IPS DF 6.9 (cell line): ENCODE measurements around the gene KIAA0232.

Experiments used
- DNase-seq: peaks from one replicate; pipeline ENCODE4 v3.0.0-alpha.2; 2013; ENCODE audit warnings: low read depth, low spot score
- H3K27ac ChIP-seq: one replicate; pipeline ENCODE4 v1.5.1; 2013; ENCODE audit warnings: low read length, control low read depth
- H3K27me3 ChIP-seq: 2 replicates; pipeline ENCODE4 v1.6.1; 2013; ENCODE audit warnings: mild to moderate bottlenecking, low read length; ENCODE audit not compliant: control insufficient read depth, insufficient read depth
- H3K36me3 ChIP-seq: 2 replicates; pipeline ENCODE4 v1.6.1; 2013; ENCODE audit warnings: low read length; ENCODE audit not compliant: control insufficient read depth, insufficient read depth
- H3K4me1 ChIP-seq: 2 replicates; pipeline ENCODE4 v1.6.1; 2013; ENCODE audit warnings: low read length; ENCODE audit not compliant: control insufficient read depth, insufficient read depth
- H3K4me3 ChIP-seq: 2 replicates; pipeline ENCODE4 v1.5.1; 2013; ENCODE audit warnings: mild to moderate bottlenecking, low read length
- H3K9me3 ChIP-seq: 2 replicates; pipeline ENCODE4 v1.6.1; 2013; ENCODE audit warnings: low read length, inconsistent platforms; ENCODE audit not compliant: control insufficient read depth, insufficient read depth
- WGBS: extraction: QIAGEN DNeasy Blood & Tissue Kit; methylation state at CpG from one replicate; pipeline ENCODE4 v1.1.7; 2013; ENCODE audit warnings: mixed read lengths, missing lambda C conversion rate; ENCODE audit not compliant: insufficient read length, insufficient coverage; 5-methylcytosine and 5-hydroxymethylcytosine counted together

Gene KIAA0232

DNA sequence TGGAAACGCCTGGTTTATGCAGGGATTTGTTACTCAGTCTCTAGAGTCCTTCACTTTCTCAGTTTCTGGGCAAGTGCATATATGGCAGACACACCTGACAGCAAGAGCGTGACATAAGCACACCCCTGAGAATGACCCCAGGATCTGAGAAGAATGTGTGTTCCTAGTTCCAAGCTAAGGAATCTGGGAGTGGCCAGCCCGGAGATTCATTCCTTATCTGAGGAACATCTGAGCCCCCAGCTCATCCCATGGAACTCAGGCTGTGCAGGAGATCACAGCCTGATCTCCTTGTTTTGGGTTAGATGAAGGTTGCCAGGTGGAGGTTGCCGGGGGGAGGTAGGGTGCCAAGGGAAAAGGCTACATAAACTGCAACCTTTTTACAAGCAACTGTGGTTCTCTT lies 23.8 kb upstream of the KIAA0232 start:
- Histone ChIP-seq H3K4me1 (no peaks in the 10 kb centered on the region; the same call in 1 of the 2 replicates), H3K9me3 (no peaks in the 10 kb centered on the region), H3K27ac (no peak overlapping the region), H3K4me3 (no peak overlapping the region), H3K27me3 (no peaks in the 10 kb centered on the region), H3K36me3 (no peaks in the 10 kb centered on the region)
- DNase-seq = no peak
- WGBS = no CpG with 5 or more reads among the region's 4 CpGs

DNA sequence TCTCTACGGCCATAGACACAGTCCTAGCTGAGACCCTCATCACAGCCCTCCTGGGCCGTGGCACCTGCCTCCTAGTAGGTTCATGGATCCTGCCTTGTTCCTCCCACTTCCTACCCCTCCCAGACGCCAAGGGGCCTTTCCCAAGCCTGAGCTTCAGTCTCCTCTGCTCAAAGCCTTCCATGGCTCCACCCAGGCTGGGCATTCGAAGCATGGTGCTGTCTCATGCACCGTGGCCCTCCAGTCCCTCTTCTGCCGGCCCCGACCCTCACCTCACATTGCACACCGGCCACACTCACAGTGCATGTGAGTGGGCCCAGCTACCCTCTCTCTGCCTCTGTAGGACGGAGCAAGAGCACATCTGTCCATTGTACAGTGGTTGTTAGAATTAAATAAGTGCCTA lies 21.7 kb upstream of the KIAA0232 start:
- H3K36me3 ChIP-seq = no peaks in the 10 kb centered on the region

GRCh38 chr4:6761649-6762615 lies 20.6 kb upstream of the KIAA0232 start:
- no peaks in the 10 kb centered on the region for H3K27me3 ChIP-seq
- H3K9me3 ChIP-seq = no peaks in the 10 kb centered on the region
- DNase-seq = no peak
- no peak overlapping the region for H3K27ac ChIP-seq
- no CpG with 5 or more reads among the region's 35 CpGs for WGBS
- H3K36me3 ChIP-seq = no peaks in the 10 kb centered on the region
- H3K4me3 ChIP-seq = no peak overlapping the region
- no peaks in the 10 kb centered on the region; the same call in 1 of the 2 replicates for H3K4me1 ChIP-seq

More for the DNA sequence above, 21.7 kb upstream of the KIAA0232 start:
- H3K4me1 ChIP-seq = no peaks in the 10 kb centered on the region; the same call in 1 of the 2 replicates
- no CpG with 5 or more reads among the region's 9 CpGs for WGBS
- no peaks in the 10 kb centered on the region for H3K9me3 ChIP-seq
- H3K27ac ChIP-seq = no peak overlapping the region
- H3K27me3 ChIP-seq = no peaks in the 10 kb centered on the region
- DNase-seq = no peak
- H3K4me3 ChIP-seq = no peak overlapping the region

DNA sequence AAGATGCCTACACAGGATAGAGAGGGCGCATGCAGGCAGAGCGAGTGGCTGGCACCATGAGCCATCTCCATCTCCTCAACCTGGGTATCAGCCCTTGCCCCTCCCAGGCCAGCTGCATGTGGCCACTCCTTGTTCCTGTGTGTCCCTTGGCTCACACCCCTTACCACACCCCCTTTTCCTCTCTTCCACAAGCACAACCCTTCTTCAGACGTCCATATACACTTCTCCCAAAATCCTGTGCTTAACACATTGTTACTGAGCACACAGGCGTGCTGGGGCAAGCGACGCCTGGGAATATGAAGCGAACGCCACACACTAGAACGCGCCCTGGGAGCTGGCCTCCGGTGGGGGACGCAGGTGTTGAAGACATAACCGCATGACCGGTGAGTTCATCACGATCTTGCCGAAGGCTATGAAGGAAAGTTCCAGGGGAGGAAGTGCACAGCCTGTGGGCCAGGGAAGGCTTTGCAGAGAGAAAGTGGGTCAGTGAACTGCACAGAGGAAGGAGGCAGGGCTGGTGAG lies 19.1 kb upstream of the KIAA0232 start:
- no peak overlapping the region for H3K27ac ChIP-seq
- no CpG with 5 or more reads among the region's 16 CpGs for WGBS
- H3K9me3 ChIP-seq = no peaks in the 10 kb centered on the region
- H3K4me3 ChIP-seq = no peak overlapping the region
- no peaks in the 10 kb centered on the region for H3K27me3 ChIP-seq
- H3K4me1 ChIP-seq = no peaks in the 10 kb centered on the region; the same call in 1 of the 2 replicates
- H3K36me3 ChIP-seq = no peaks in the 10 kb centered on the region
- DNase-seq = no peak

DNA sequence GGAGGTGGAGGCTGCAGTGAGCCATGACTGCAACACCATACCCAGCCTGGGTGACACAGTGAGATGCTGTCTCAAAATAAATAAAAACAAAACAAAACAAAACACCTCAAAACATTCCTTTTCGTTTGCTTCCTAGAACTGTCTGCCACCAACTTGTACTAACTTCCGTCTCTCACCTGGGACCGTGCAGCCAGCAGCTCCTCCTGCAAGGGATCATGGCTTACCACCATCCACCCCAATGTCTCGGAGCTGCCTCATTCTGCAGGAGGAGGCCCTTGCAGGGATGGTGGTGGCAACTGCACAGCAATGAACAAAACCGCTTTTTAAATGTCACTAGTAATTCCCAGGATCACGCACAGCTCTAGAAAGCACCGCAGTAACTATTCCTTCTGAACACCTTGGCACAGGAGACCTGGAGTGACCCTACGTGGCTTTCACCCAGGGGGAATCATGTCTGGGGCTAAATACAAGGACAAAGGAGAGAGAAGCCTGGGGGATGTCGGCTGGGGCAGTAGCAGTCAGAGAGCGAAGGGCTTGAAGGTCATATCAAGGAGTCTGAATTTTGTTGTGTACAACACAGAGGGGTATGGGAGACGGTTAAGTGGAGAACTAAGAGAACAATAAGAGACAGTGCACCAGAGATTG lies 17.4 kb upstream of the KIAA0232 start:
- H3K36me3 ChIP-seq = no peaks in the 10 kb centered on the region
- H3K9me3 ChIP-seq = no peaks in the 10 kb centered on the region
- no peak overlapping the region for H3K27ac ChIP-seq
- no peaks in the 10 kb centered on the region; the same call in 1 of the 2 replicates for H3K4me1 ChIP-seq
- DNase-seq = no peak
- H3K27me3 ChIP-seq = no peaks in the 10 kb centered on the region
- H3K4me3 ChIP-seq = no peak overlapping the region
- WGBS = 100% methylated on average over 1 of the region's 11 CpGs

DNA sequence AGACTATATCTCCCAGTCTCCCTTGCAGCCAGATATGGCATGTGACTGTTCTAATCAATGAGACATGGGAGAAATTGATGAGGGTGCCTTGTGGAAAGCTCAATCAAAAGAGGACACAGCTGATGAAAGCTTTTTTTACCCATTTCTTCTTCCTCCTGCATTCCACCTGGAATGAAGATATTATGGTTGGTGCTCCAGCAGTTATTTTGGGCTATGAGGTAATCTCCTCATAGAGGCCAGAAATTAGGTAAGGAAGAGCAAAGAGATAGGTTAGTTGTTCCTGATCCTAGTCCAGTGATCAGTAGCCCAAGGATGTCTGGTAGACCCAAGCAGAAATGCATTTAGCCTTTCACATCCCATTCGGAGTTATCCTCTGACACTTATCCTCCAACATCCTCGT lies 16.8 kb upstream of the KIAA0232 start:
- no peaks in the 10 kb centered on the region for H3K27me3 ChIP-seq
- no peaks in the 10 kb centered on the region; the same call in 1 of the 2 replicates for H3K4me1 ChIP-seq
- H3K27ac ChIP-seq = no peak overlapping the region
- no CpG with 5 or more reads among the region's 2 CpGs for WGBS
- no peak overlapping the region for H3K4me3 ChIP-seq
- no peaks in the 10 kb centered on the region for H3K36me3 ChIP-seq
- H3K9me3 ChIP-seq = no peaks in the 10 kb centered on the region
- DNase-seq = no peak

- Histone ChIP-seq H3K27me3 (no peaks in the 10 kb centered on the region), H3K9me3 (no peaks in the 10 kb centered on the region), H3K4me1 (no peaks in the 10 kb centered on the region; the same call in 1 of the 2 replicates), H3K36me3 (no peaks in the 10 kb centered on the region), H3K4me3 (no peak overlapping the region), H3K27ac (no peak overlapping the region)
- WGBS = no CpG with 5 or more reads among the region's 6 CpGs
- DNase-seq = no peak
These were observed 15.2 kb upstream of the KIAA0232 start for GRCh38 chr4:6767386-6767747.

- DNase-seq = no peak
- Histone ChIP-seq H3K4me1 (no peaks in the 10 kb centered on the region; the same call in 1 of the 2 replicates), H3K27me3 (no peaks in the 10 kb centered on the region), H3K36me3 (no peaks in the 10 kb centered on the region), H3K9me3 (no peaks in the 10 kb centered on the region), H3K27ac (no peak overlapping the region), H3K4me3 (no peak overlapping the region)
- no CpG with 5 or more reads among the region's 22 CpGs for WGBS
These were observed 14.6 kb upstream of the KIAA0232 start for GRCh38 chr4:6767748-6768538.

DNA sequence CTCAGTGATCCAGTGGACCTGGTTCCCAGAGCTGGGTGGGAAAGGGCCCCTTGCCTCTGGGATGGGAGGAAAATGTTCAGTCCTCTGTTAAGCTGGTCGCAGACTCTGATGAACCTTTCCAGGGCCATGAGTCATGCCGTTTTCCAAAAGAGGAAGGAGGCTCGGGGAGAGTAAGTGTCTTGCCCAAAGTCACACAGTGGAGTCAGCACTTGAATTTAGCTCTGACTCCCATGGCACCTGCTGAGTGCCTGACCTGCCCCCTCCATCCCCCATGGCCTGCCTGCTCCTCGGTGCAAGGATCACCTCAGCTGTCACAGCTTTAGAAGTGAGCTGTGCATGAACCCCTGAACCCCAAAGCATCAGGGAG lies 14.0 kb upstream of the KIAA0232 start:
- Histone ChIP-seq H3K27me3 (no peaks in the 10 kb centered on the region), H3K4me3 (no peak overlapping the region), H3K27ac (no peak overlapping the region), H3K9me3 (no peaks in the 10 kb centered on the region), H3K36me3 (no peaks in the 10 kb centered on the region), H3K4me1 (no peaks in the 10 kb centered on the region)
- no peak for DNase-seq
- WGBS = no CpG with 5 or more reads among the region's 4 CpGs
